ENCODE results near the gene TGFBR3. TPM values are rescaled to one million over a fixed set of nuclear protein-coding genes. Genes with fewer than 3 reads are reported as not detected.
A peak's percentile ranks its signal among the peaks of the same experiment; 100 is the strongest.

Gene TGFBR3
- total and polyA plus RNA-seq, 2 of the 4 experiments (the other 2 are of a cell fraction), result 3.0 to 11.3 TPM

DNA sequence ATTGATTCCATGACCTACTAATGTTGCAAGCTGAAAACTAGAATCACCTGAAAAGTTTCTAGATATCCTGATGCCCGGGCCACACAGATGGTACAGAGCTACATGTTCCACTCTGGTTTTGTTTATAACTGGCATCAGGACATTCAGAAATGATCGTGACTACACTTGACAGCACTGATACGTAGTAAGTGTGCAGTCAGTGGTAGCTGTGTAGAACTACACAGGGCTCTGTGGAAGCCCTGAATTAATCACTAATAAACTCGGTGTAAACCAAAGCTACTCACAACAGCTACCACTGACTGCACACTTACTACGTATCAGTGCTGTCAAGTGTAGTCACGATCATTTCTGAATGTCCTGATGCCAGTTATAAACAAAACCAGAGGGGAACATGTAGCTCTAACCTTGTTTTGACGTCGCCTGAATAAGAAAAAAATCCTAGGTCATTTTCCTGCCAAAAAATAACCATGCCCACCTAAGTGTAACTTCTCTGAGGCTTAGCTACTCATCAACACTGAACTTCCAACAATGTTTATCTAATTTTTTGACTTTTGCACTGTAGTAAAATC lies 149.7 kb downstream of the TGFBR3 start:
- 0 out of 2 replicates have a peak overlapping the region, but pooled peaks have one; percentile 4 for H3K14ac ChIP-seq (replicated peaks; ENCODE audit: low read depth, low read length)
- ATAC-seq (ENCODE audit: low read depth) (peak; percentile 8; the same call in 1 of the 2 replicates), DNase-seq (peak; percentile 21)
- 0% methylated on average over 2 of the region's 8 CpGs; no CpG with 5 or more reads in 1 of the 2 experiments for WGBS, 2 experiments (ENCODE audit: extremely low coverage in 2 of 2, insufficient read length in 1 of 2)
- H3K9me3 ChIP-seq (ENCODE audit: control insufficient read depth, insufficient read depth, low read length), result no peaks in the 10 kb centered on the region
- H3K27me3 ChIP-seq (ENCODE audit: control insufficient read depth, insufficient read depth, low read length), result no peaks in the 10 kb centered on the region
- peaks cover 23% of the 10 kb centered on the region for H3K4me1 ChIP-seq (ENCODE audit: control insufficient read depth, insufficient read depth, low read length)
- CTCF ChIA-PET, result interaction anchor here (0.6 to 1.3 kb wide), 2 partner anchors 12 to 107 kb away, joined by 3 to 8 read pairs; no protein-coding TSS in a partner anchor
- H2BK20ac ChIP-seq (ENCODE audit: low read depth, low read length), result peak overlapping the region; percentile 3; the same call in 1 of the 2 replicates
- peak overlapping the region; percentile 13 for H3K27ac ChIP-seq (ENCODE audit: insufficient read depth, low read length)
- no peak overlapping the region for H3K4me3 ChIP-seq (ENCODE audit: insufficient read depth, low read depth, low read length)
- H2AK9ac ChIP-seq (replicated peaks; ENCODE audit: low read depth, low read length, poor library complexity), result no peak overlapping the region
- H4K5ac ChIP-seq (ENCODE audit: low read depth, low read length), result no peak overlapping the region
- H4K91ac ChIP-seq (ENCODE audit: insufficient read depth, low read depth, low read length), result peak overlapping the region; percentile 58; the same call in 1 of the 2 replicates
- H3K9me1 ChIP-seq (ENCODE audit: insufficient read depth, low read length), result peaks cover 23% of the 10 kb centered on the region
- H3K23ac ChIP-seq (ENCODE audit: low read depth, low read length), result no peak overlapping the region; the same call in 1 of the 2 replicates
- H3K4ac ChIP-seq (ENCODE audit: low read depth, low read length), result peak overlapping the region; percentile 12; the same call in 1 of the 2 replicates
- H2BK120ac ChIP-seq (ENCODE audit: low read depth, low read length), result peak overlapping the region; percentile 32
- no peak overlapping the region; the same call in 1 of the 2 replicates for H2AK5ac ChIP-seq (ENCODE audit: low read depth, low read length)
- no peak overlapping the region for H2AFZ ChIP-seq (replicated peaks; ENCODE audit: low read length, poor library complexity)
- H2BK5ac ChIP-seq (ENCODE audit: low read depth, low read length, poor library complexity, severe bottlenecking), result peak overlapping the region; percentile 69
- TF ChIP-seq POLR2A (IDR thresholded peaks at IDR 0.05; ENCODE audit: low read depth, low read length), result no peak
- no peaks in the 10 kb centered on the region for H4K20me1 ChIP-seq (ENCODE audit: insufficient read depth, low read length)
- H3K9ac ChIP-seq (ENCODE audit: low read depth, low read length), result no peak overlapping the region; the same call in 1 of the 2 replicates
- peaks cover 0 to 8% of the 10 kb centered on the region in 2 experiments; a peak in 1 of 4 replicates for H3K79me1 ChIP-seq (ENCODE audit: low read depth in 1 of 2, low read length in 2 of 2)
- 0 out of 3 replicates have a peak overlapping the region, but pooled peaks have one; percentile 40 for H2BK15ac ChIP-seq (ENCODE audit: low read depth, low read length)
- BruUV-seq (replicated peaks), result no TSS peak
- dilution Hi-C loops (cut with HindIII; ENCODE audit: low sequenced_read_pairs, unreplicated experiment), result no loop called here
- peak overlapping the region; percentile 85 for H3K4me2 ChIP-seq (ENCODE audit: low read depth, low read length)
- intact Hi-C loops (cut with micrococcal nuclease), result loop anchor here (5.0 to 10.0 kb wide), 2 partner anchors 146 to 221 kb away; no protein-coding TSS in a partner anchor
- in situ Hi-C loops (cut with MboI; ENCODE audit: low sequenced_read_pairs), result loop anchor here (10.0 kb wide), 1 partner anchor 149 kb away; the partner anchor contains the start of gene TGFBR3
- POLR2A ChIA-PET (ENCODE audit: unreplicated experiment), result interaction anchor here (0.6 kb wide), 1 partner anchor 453 kb away, joined by 3 read pairs; no protein-coding TSS in a partner anchor
- peak overlapping the region; percentile 63; the same call in 1 of the 2 replicates for H3K18ac ChIP-seq (ENCODE audit: low read depth, low read length)
- peak overlapping the region in 1 of 2 experiments; percentile 69; a peak in 2 of 4 replicates for H4K8ac ChIP-seq (ENCODE audit: low read depth in 2 of 2, low read length in 2 of 2)
- H3K36me3 ChIP-seq (ENCODE audit: control insufficient read depth, insufficient read depth, low read length), result peaks cover 9% of the 10 kb centered on the region
- peak overlapping the region; percentile 1; the same call in 1 of the 2 replicates for H3K56ac ChIP-seq (ENCODE audit: extremely low read depth, insufficient read depth, low read length)
